Body of pancreas (tissue), 4 donors: ENCODE data around the gene ST8SIA4.

Experiments used
- CTCF ChIP-seq, 7 experiments: fragments of 450-650 bp in 4 of 7; fragments of 200-600 bp in 3 of 7; sonication (generic) in 3 of 7; IDR thresholded peaks; one replicate each; pipeline ENCODE4 v1.5.1; 2016 to 2019; ENCODE audit warnings: antibody characterized with exemption in 7 of 7
- POLR2A ChIP-seq, 3 donors: fragments of 450-650 bp; IDR thresholded peaks; one replicate each; pipeline ENCODE4 v1.6.1; 2016; ENCODE audit warnings: antibody characterized with exemption in 3 of 3, mild to moderate bottlenecking in 2 of 3

DNA sequence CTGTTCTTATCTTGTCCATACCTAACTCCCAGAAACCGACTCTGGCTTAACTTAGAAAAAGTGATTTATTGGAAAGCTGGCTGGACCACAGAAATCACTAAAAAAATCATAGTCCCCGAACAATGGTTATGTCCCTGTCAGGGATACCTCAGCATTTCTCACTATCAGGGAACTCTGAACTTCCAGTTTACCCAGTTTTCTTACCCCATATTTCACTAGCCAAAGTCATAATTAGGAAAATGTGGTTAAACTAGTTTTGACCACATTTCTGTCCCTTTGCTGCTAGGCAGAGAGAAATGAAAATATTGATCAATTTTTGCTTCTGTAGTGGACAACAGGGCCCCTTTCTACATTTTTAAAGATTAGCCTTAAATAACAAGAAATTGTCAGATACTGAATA lies 38.2 kb downstream of the ST8SIA4 start:
- TF ChIP-seq CTCF (IDR thresholded peaks at IDR 0.05) (no peak), POLR2A (IDR thresholded peaks at IDR 0.05) (no peak)
